GM19455 (cell line): ENCODE measurements around the gene BEX2.
"Not testable (repeated sequence)": the region's sequence is repeated elsewhere in the genome, so short reads cannot be mapped to it uniquely, and the experiment has no call there.

Experiments
- ATAC-seq: cut with Tn5 transposase; IDR thresholded peaks from one replicate; pipeline ENCODE4 v1.9.1; 2021; ENCODE audit not compliant: unreplicated experiment

The BEX2 gene

GRCh38 chrX:103310555-103311398, at the start of gene BEX2:
TSS of gene BEX2 (minus strand) at chrX:103310990. CDS start at chrX:103309976, 1,014 bp downstream.
- ATAC-seq = peak; percentile 100

- ATAC-seq = no peak
Measured at GRCh38 chrX:103360092-103360491, 49.3 kb upstream of the BEX2 start.

GRCh38 chrX:103359605-103360004, 48.8 kb upstream of the BEX2 start:
- not testable (repeated sequence) for ATAC-seq

DNA sequence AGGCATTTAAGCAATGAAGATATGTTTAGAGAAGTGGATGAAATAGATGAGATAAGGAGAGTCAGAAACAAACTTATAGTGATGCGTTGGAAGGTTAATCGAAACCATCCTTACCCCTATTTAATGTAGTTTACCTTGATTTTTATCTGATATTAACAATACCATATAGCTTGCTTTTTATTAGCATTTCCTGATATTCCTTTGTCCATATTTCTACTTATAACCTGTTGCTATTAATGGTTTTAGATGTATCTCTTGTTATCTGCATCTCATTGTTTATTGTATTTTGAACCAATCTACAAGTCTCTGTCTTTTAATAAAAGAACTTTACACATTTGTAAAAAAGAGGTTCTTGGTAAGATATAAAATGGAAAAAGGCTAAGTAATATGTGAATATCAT, 47.1 kb upstream of the BEX2 start:
- ATAC-seq = no peak

- ATAC-seq = no peak
Measured at GRCh38 chrX:103356858-103357257, 46.1 kb upstream of the BEX2 start.

GRCh38 chrX:103356130-103356798, 45.5 kb upstream of the BEX2 start, which contains the start of gene TCEAL9:
TSS of gene TCEAL9 (plus strand) at chrX:103356506. CDS start at chrX:103357685, 1,179 bp downstream.
- no peak for ATAC-seq

DNA sequence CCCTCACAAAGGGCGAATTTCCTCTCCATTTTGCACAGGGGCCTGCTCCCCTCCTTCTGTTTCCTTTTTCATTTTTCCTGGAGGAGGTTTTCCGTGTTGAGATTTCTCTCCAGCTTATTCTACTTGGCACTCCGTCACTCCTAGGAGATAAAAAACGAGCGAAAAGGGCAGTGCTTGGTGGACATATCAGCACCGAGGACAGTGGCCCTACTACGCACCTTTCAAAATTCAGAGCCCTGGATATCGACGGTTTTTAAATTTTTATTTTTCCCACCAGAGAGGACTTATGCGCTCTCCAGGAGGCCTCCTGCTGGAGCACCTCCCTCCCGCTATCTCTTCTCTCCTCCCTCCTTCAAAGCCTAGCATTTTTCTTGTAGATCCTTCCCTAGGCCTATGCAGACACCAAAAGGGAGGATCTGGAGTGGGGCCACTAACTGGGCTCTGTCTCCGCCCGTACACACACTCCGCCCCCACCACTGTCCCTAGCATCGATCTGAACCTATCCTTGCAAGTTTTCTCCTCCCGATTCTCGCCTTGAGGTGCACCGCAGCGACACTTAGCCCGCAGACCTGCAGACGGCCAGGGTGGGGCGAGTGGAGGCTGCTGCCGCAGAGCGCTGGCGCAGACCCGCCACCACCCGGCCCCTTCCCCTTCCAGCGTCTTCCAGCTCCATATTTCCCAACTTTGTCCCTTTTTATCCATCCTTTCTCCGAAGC, 37.0 kb upstream of the BEX2 start:
- ATAC-seq = no peak

GRCh38 chrX:103344606-103345005, 33.8 kb upstream of the BEX2 start:
- no peak for ATAC-seq

- ATAC-seq = no peak
Measured at GRCh38 chrX:103343105-103343504, 32.3 kb upstream of the BEX2 start.

DNA sequence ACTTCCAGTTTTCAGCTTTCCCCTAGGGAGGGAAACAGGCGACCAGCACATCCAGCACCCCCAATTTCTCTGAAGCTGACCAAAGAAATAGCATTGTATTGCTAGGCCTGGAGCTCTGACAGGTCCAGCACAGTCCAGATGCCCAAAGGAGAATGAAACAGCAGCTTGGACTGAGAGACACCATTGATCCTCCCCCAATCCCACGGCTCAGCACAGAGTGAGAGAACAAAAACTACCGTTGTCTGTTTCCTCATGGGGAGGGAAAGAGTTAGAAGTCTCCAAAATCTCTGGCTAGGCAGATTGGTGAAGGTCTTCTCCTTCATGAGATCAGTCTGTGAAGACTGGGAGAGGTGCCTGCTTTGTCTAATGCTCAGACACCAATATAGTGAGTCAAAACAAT, 27.9 kb upstream of the BEX2 start:
- ATAC-seq = no peak

- no peak for ATAC-seq
Measured at GRCh38 chrX:103330681-103331288, 20.0 kb upstream of the BEX2 start.

- no peak for ATAC-seq
Measured at GRCh38 chrX:103329991-103330390, 19.2 kb upstream of the BEX2 start, which contains the start of gene TCEAL7. TSS of gene TCEAL7 (plus strand) at chrX:103330239. CDS start at chrX:103331404, 1,165 bp downstream.

GRCh38 chrX:103311399-103311780, 600 bp upstream of the BEX2 start:
- ATAC-seq = no peak

DNA sequence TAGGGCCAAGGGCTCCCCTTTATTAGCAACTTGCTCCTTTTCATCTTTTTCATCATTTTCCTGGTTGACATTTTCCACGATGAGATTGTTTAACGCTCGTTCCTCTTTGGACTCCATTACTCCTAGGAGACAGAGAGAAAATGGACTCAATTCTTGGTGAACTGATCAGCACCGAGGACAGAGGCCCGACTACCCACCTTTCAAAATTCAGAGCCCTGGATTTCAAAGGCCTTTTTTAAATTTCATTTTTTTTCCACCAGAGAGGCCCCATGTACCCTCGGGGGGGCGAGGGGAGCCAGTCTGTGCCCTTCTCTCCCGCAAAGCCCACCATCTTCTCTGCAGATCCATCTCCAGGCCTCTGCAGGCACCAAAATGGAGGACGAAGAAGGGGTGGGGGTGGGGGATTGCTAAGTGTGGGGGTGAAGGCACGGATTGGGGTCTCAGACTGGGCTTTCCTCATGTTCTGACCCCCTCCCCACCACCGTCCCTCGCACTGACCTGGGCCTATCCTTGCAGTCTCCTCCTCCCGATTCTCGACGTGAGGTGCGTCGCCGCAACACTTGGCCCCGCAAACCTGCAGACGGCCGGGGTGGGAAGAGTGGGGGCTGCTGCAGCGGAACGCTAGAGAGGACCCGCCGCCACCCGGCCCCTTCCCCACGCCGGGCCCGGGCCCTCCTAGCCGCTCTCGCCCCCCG, 783 bp downstream of the BEX2 start:
- ATAC-seq = peak; percentile 12

DNA sequence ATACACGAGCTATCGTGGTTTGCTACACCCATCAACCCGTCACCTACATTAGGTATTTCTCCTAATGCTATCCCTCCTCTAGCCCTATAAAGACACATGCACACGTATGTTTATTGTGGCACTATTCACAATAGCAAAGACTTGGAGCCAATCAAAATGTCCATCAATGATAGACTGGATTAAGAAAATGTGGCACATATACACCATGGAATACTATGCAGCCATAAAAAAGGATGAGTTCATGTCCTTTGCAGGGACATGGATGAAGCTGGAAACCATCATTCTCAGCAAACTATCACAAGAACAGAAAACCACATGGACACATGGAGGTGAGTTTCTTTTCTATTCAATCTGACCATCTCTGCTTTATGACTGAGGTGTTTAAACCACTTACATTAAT, 5.1 kb downstream of the BEX2 start:
- not testable (repeated sequence) for ATAC-seq

- no peak for ATAC-seq
Measured at GRCh38 chrX:103304705-103305104, 6.1 kb downstream of the BEX2 start.

- ATAC-seq = no peak
Measured at GRCh38 chrX:103293118-103293517, 17.7 kb downstream of the BEX2 start.

GRCh38 chrX:103279624-103280023, 31.2 kb downstream of the BEX2 start:
- ATAC-seq = no peak

- no peak for ATAC-seq
Measured at GRCh38 chrX:103276581-103277002, 34.2 kb downstream of the BEX2 start, which contains the start of gene TCEAL5. TSS of gene TCEAL5 (minus strand) at chrX:103276750. CDS start at chrX:103274563, 2,187 bp downstream.

DNA sequence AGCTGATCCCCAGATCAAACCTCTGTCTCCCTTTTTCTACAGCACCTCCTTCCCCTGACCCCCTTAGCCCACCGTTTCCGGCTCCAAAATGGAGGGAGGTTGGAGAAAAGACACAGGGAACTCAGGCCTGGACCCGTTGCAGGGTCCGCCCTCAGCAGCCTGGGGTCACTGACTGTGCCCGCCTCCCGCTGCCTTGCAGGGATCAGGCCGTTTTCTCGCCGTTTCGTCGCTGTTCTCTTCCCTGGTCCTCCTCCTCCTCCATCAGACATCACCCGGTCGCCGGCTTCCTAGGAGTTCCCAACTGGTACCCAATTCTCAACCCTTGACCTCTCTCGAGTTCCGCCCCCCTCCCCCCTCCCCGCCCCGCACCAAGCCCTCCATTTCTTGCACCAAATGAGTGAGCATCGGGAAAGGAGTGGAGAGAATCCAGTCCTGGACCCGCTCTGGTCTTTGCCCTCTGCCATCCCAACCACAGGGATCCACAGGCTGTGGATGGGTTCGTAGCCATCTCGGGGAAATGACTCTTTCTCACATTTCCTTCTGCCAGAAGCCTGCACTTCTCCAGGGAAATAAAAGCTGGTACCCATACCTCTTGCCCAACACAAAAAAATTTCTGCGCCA, 34.7 kb downstream of the BEX2 start:
- ATAC-seq = no peak
